A549 (cell line): Measurements from ENCODE around the gene MTG2.
A peak's percentile ranks its signal among the peaks of the same experiment; 100 is the strongest.

Experiments used
- EP300 ChIP-seq, 2 experiments: fragments of >200 bp; sonication (Bioruptor Twin); formaldehyde crosslinking; IDR thresholded peaks; 2 replicates in 1 of 2; 3 replicates in 1 of 2; pipeline ENCODE4 v1.6.1; 2016 to 2017
- ESRRA ChIP-seq: fragments of 150-350 bp; IDR thresholded peaks from 2 replicates; pipeline ENCODE4 v1.6.1; 2014; ENCODE audit warnings: mild to moderate bottlenecking, low read length, borderline replicate concordance
- HDAC2 ChIP-seq: fragments of 200-600 bp; sonication (generic); IDR thresholded peaks from 2 replicates; pipeline ENCODE4 v1.6.1; 2016
- JUNB ChIP-seq: fragments of >200 bp; sonication (Bioruptor Twin); formaldehyde crosslinking; IDR thresholded peaks from 2 replicates; pipeline ENCODE4 v1.6.1; 2016
- KDM1A ChIP-seq: fragments of 200-600 bp; sonication (generic); IDR thresholded peaks from 2 replicates; pipeline ENCODE4 v1.6.1; 2016; ENCODE audit warnings: low read depth, mild to moderate bottlenecking
- MAFK ChIP-seq: fragments of 450-650 bp; IDR thresholded peaks from 2 replicates; pipeline ENCODE4 v1.6.1; 2014; ENCODE audit not compliant: partially characterized antibody
- POLR2A ChIP-seq: IDR thresholded peaks from 2 replicates; pipeline ENCODE4 v1.6.1; 2012; ENCODE audit warnings: mild to moderate bottlenecking, low read length
- RARB ChIP-seq: fragments of 250-450 bp; sonication (Bioruptor Pico); IDR thresholded peaks from 2 replicates; pipeline ENCODE4 v1.8.0; 2021; ENCODE audit warnings: mild to moderate bottlenecking, moderate library complexity
- RNF2 ChIP-seq: fragments of 200-600 bp; sonication (generic); IDR thresholded peaks from 2 replicates; pipeline ENCODE4 v1.6.1; 2016; ENCODE audit warnings: low read depth, mild to moderate bottlenecking, antibody characterized with exemption, moderate library complexity, borderline replicate concordance
- SMC3 ChIP-seq: fragments of >200 bp; sonication (Bioruptor Twin); formaldehyde crosslinking; IDR thresholded peaks from 3 replicates; pipeline ENCODE4 v1.6.1; 2018; ENCODE audit warnings: inconsistent platforms
- ZFP36 ChIP-seq: fragments of 450-650 bp; IDR thresholded peaks from 2 replicates; pipeline ENCODE4 v1.6.1; 2014; ENCODE audit warnings: borderline replicate concordance; ENCODE audit not compliant: partially characterized antibody
- TF ChIP-seq, protein P1 (sequence below): fragments of >200 bp; sonication (Bioruptor Twin); formaldehyde crosslinking; IDR thresholded peaks from 3 replicates; pipeline ENCODE4 v1.5.1; 2016
- TF ChIP-seq, protein P2 (sequence below): fragments of 450-650 bp; IDR thresholded peaks from 2 replicates; pipeline ENCODE4 v1.6.1; 2014; ENCODE audit warnings: antibody characterized with exemption
- TF ChIP-seq, protein P3 (sequence below): IDR thresholded peaks from 2 replicates; pipeline ENCODE4 v1.6.1; 2012

DNA sequence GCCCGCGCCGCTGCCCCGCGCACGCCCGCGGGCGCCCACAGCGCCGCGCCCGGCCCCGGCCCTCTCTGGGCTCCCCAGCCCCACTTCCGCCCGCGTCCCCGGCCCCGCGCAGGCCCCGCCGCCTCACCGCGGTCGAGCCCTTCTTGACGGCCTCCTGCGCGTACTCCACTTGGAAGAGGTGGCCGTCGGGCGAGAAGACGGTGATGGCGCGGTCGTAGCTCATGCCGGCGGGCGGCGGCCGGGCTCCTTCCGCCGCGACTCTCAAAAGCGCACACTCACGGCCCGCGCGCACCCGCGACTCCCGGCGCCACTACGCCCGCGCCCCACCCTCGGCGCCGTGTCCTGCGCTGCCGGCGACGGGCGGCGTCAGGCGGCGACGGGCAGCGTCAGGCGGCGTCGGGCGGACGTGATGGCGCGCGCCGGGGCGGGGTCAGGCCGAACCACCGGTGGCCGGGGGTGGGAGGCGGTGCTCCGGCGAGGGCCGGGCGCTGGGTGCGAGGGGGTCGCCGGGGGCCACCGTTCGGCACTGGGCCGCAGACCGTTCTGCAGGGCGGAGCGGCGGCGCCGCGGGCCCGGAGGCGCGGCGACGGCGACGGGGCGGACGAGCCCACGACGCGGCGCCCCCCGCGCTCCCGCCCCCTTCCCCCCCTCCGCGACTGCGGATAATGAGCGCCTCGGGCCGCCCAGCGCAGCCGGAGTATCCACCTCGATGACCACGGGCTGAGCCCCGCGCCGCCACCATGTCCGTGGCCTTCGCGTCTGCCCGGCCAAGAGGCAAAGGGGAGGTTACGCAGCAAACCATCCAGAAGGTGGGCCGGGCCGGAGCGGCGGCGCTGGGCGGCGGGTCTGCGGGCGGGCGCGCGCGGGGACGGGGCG, 39.5 kb upstream of the MTG2 start, which contains the start of the genes PSMA7 and SS18L1:
- TF ChIP-seq, protein P1, sequence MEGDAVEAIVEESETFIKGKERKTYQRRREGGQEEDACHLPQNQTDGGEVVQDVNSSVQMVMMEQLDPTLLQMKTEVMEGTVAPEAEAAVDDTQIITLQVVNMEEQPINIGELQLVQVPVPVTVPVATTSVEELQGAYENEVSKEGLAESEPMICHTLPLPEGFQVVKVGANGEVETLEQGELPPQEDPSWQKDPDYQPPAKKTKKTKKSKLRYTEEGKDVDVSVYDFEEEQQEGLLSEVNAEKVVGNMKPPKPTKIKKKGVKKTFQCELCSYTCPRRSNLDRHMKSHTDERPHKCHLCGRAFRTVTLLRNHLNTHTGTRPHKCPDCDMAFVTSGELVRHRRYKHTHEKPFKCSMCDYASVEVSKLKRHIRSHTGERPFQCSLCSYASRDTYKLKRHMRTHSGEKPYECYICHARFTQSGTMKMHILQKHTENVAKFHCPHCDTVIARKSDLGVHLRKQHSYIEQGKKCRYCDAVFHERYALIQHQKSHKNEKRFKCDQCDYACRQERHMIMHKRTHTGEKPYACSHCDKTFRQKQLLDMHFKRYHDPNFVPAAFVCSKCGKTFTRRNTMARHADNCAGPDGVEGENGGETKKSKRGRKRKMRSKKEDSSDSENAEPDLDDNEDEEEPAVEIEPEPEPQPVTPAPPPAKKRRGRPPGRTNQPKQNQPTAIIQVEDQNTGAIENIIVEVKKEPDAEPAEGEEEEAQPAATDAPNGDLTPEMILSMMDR: no peak
- TF ChIP-seq ZFP36 (no peak), SMC3 (no peak), KDM1A (no peak), HDAC2 (no peak), POLR2A (peak; percentile 85), EP300 (IDR thresholded peaks at IDR 0.05) (no peak), RNF2 (no peak), JUNB (no peak), ESRRA (no peak), RARB (no peak), MAFK (peak; percentile 47)
- TF ChIP-seq, protein P2, sequence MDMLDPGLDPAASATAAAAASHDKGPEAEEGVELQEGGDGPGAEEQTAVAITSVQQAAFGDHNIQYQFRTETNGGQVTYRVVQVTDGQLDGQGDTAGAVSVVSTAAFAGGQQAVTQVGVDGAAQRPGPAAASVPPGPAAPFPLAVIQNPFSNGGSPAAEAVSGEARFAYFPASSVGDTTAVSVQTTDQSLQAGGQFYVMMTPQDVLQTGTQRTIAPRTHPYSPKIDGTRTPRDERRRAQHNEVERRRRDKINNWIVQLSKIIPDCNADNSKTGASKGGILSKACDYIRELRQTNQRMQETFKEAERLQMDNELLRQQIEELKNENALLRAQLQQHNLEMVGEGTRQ: no peak
- TF ChIP-seq, protein P3, sequence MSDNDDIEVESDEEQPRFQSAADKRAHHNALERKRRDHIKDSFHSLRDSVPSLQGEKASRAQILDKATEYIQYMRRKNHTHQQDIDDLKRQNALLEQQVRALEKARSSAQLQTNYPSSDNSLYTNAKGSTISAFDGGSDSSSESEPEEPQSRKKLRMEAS: peak; percentile 50; the same call in 1 of the 2 replicates
